Epithelial cell of esophagus (primary cell): ENCODE data around the gene ZC2HC1B.
A peak's percentile ranks its signal among the peaks of the same experiment; 100 is the strongest.

Experiments
- DNase-seq: peaks from one replicate; pipeline ENCODE4 v3.0.0; 2010; ENCODE audit warnings: low read depth
- H3K4me3 ChIP-seq: 2 replicates; pipeline ENCODE4 v1.5.1; 2011; ENCODE audit warnings: mild to moderate bottlenecking, low read length, control low read depth
- CTCF ChIP-seq: IDR thresholded peaks from 2 replicates; pipeline ENCODE4 v1.5.1; 2011; ENCODE audit warnings: low read depth, mild to moderate bottlenecking, low read length, control low read depth, inconsistent platforms; ENCODE audit not compliant: insufficient read depth; ENCODE audit errors: missing control alignments

ZC2HC1B gene

GRCh38 chr6:143885116-143885515, 20.8 kb downstream of the ZC2HC1B start:
- TF ChIP-seq CTCF: no peak
- no peak for DNase-seq
- no peak overlapping the region for H3K4me3 ChIP-seq

- no peak overlapping the region for H3K4me3 ChIP-seq
- no peak for TF ChIP-seq CTCF
- DNase-seq: no peak
Observed at GRCh38 chr6:143894655-143895054, 30.4 kb downstream of the ZC2HC1B start.

GRCh38 chr6:143896126-143896860, 32.0 kb downstream of the ZC2HC1B start:
- peak; percentile 93 for DNase-seq
- no peak overlapping the region for H3K4me3 ChIP-seq
- no peak for TF ChIP-seq CTCF

- no peak overlapping the region for H3K4me3 ChIP-seq
- DNase-seq: no peak
- no peak for TF ChIP-seq CTCF
Observed at GRCh38 chr6:143900358-143900757, 36.1 kb downstream of the ZC2HC1B start.

GRCh38 chr6:143901885-143902750, 37.8 kb downstream of the ZC2HC1B start:
- DNase-seq: no peak
- no peak overlapping the region for H3K4me3 ChIP-seq
- TF ChIP-seq CTCF: no peak

- no peak overlapping the region for H3K4me3 ChIP-seq
- no peak for DNase-seq
- TF ChIP-seq CTCF: no peak
Observed at GRCh38 chr6:143902827-143903226, 38.6 kb downstream of the ZC2HC1B start.
